ENCODE results near the gene SMTN.
A peak's percentile ranks its signal among the peaks of the same experiment; 100 is the strongest.

Gene SMTN
- long read RNA-seq, partial matches to known transcripts: 21 of 162 reads
- long read RNA-seq, other reads (novel, unspliced or antisense): 140 of 162 reads

DNA sequence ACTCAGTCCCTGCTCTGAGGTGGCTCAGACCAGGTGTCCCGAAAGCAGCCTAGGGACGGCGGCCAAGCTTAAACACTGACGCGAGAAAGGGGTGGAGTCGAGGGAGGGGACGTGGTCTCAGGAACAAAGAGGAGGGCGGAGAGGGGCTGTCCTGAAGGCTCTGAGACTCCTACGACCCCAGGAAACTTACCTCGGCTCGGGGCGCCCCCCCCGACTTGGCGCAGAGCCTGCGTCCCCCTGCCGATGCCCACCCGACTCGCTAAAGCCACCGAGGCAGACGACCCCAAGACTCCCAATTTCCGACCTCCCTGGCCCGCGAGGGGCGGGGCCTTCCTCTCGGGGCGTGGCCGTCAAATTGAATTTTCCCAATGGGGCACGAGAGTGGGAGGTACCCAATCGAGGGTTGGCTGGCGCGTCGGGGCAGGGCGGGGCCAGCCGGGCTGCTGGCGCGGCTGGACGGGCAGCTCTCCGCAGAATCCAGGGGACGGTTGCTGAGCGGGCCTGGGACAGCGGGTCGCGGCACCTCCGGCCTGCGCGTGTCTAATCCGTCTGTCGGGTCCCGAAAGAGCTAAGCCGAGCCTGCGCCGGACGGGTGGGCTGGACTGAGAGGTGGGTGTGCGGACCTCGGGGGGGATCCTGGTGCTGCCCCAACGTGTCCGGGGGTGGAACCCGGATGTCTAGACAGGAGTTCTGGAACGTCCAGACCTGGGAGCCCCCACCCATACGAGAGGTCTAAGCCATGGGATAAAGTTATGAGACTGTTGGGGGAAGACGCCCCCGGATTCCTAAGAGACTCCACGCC lies at the start of gene SMTN:
SMTN (plus strand) TSS at position 471 of the 802 bp plus-strand sequence. CDS start 1,941 bp downstream, outside the sequence.
- no peaks in the 10 kb centered on the region for H3K27me3 ChIP-seq (ENCODE audit: insufficient read depth, poor library complexity, severe bottlenecking)
- TF ChIP-seq SPI1 (IDR thresholded peaks at IDR 0.05; ENCODE audit: borderline replicate concordance, low read depth) (no peak), POLR2AphosphoS5 (IDR thresholded peaks at IDR 0.05; ENCODE audit: low read depth) (no peak), GABPA (IDR thresholded peaks at IDR 0.05; ENCODE audit: low read depth) (no peak)
- TF ChIP-seq, protein P1, sequence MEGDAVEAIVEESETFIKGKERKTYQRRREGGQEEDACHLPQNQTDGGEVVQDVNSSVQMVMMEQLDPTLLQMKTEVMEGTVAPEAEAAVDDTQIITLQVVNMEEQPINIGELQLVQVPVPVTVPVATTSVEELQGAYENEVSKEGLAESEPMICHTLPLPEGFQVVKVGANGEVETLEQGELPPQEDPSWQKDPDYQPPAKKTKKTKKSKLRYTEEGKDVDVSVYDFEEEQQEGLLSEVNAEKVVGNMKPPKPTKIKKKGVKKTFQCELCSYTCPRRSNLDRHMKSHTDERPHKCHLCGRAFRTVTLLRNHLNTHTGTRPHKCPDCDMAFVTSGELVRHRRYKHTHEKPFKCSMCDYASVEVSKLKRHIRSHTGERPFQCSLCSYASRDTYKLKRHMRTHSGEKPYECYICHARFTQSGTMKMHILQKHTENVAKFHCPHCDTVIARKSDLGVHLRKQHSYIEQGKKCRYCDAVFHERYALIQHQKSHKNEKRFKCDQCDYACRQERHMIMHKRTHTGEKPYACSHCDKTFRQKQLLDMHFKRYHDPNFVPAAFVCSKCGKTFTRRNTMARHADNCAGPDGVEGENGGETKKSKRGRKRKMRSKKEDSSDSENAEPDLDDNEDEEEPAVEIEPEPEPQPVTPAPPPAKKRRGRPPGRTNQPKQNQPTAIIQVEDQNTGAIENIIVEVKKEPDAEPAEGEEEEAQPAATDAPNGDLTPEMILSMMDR (IDR thresholded peaks at IDR 0.05; ENCODE audit: insufficient read depth, low read length): no peak
- TF ChIP-seq, protein P2, sequence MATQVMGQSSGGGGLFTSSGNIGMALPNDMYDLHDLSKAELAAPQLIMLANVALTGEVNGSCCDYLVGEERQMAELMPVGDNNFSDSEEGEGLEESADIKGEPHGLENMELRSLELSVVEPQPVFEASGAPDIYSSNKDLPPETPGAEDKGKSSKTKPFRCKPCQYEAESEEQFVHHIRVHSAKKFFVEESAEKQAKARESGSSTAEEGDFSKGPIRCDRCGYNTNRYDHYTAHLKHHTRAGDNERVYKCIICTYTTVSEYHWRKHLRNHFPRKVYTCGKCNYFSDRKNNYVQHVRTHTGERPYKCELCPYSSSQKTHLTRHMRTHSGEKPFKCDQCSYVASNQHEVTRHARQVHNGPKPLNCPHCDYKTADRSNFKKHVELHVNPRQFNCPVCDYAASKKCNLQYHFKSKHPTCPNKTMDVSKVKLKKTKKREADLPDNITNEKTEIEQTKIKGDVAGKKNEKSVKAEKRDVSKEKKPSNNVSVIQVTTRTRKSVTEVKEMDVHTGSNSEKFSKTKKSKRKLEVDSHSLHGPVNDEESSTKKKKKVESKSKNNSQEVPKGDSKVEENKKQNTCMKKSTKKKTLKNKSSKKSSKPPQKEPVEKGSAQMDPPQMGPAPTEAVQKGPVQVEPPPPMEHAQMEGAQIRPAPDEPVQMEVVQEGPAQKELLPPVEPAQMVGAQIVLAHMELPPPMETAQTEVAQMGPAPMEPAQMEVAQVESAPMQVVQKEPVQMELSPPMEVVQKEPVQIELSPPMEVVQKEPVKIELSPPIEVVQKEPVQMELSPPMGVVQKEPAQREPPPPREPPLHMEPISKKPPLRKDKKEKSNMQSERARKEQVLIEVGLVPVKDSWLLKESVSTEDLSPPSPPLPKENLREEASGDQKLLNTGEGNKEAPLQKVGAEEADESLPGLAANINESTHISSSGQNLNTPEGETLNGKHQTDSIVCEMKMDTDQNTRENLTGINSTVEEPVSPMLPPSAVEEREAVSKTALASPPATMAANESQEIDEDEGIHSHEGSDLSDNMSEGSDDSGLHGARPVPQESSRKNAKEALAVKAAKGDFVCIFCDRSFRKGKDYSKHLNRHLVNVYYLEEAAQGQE (IDR thresholded peaks at IDR 0.05; ENCODE audit: insufficient replicate concordance, low read depth): no peak
- peak within 1 kb of the TSS; percentile 53 for H3K4me3 ChIP-seq (replicated peaks; ENCODE audit: insufficient read depth, low read length)
- no peak within 1 kb of the TSS for H3K27ac ChIP-seq (replicated peaks)
- DNase-seq (ENCODE audit: low read depth in 1 of 2, low spot score in 1 of 2): peak; percentile 60 to 77

DNA sequence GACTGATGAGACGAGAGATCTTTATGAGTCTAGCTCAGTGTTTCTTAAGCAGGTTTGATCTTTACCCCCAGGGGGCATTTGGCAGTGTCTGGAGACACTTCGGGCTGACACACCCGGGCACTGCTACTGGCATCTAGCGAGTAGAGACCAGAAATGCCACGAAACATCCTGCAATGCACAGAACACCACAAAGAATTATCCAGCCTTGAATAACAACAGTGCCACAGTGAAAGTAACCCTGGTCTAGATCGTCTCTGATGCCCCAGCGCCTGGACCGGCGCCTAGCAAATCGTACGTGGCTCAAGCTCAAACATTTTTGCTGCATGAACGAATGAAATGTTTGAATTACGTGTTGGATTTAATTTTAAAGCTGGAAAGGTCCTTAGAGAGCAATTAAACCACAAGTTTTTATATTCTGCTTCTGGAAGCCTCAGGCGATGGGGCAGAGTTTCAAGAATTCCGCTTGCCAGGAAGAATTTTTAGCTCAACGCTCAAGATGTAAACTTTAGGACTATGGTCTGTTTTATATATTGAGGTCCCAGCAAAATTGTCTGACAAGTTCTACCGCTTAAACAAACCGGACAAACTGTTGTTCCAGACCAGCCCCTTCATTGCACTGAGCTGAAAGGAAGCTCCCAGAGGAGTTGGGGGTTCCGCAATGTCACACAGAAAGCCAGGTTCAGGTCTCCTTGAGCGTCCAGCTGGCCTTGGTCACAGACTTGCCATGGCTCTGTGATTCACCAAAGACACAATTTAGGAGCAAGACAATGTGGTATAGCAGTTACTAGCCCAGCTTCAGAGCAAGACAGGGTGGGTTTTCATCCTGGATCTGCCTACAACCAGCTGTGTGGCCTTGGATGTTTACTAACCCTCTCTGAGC lies 44.2 kb upstream of the SMTN start:
- DNase-seq (ENCODE audit: low read depth in 1 of 2, low spot score in 1 of 2): peak in 1 of 2 experiments; percentile 18
- Histone ChIP-seq H3K27me3 (ENCODE audit: insufficient read depth, poor library complexity, severe bottlenecking) (no peaks in the 10 kb centered on the region), H3K4me3 (replicated peaks; ENCODE audit: insufficient read depth, low read length) (no peak overlapping the region), H3K27ac (replicated peaks) (no peak overlapping the region)
- no peak for TF ChIP-seq GABPA (IDR thresholded peaks at IDR 0.05; ENCODE audit: low read depth)
- no peak for TF ChIP-seq POLR2AphosphoS5 (IDR thresholded peaks at IDR 0.05; ENCODE audit: low read depth)
- TF ChIP-seq, protein P1 (IDR thresholded peaks at IDR 0.05; ENCODE audit: insufficient read depth, low read length): no peak
- TF ChIP-seq, protein P2 (IDR thresholded peaks at IDR 0.05; ENCODE audit: insufficient replicate concordance, low read depth): no peak
- no peak for TF ChIP-seq SPI1 (IDR thresholded peaks at IDR 0.05; ENCODE audit: borderline replicate concordance, low read depth)

DNA sequence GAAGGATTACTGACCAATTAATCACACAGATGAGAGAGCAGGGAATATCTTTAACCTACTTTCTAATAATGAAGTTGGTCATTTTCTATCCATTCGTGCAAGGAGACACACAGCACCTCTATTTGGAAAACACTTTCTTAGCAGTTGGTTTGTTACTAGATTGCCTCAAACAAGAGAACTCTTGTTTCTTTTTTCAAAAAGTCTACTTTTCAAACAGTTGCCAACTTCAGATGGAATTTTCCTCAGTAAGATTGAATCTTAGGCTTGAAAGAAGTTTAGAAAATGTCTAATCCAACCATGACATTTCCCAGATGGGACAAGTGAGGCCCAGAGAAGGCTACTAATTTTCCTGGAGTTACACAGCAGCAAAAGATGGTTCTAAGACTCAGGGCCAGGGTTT lies 42.4 kb upstream of the SMTN start:
- Histone ChIP-seq H3K27me3 (ENCODE audit: insufficient read depth, poor library complexity, severe bottlenecking) (no peaks in the 10 kb centered on the region), H3K4me3 (replicated peaks; ENCODE audit: insufficient read depth, low read length) (no peak overlapping the region), H3K27ac (replicated peaks) (no peak overlapping the region)
- TF ChIP-seq, protein P2 (IDR thresholded peaks at IDR 0.05; ENCODE audit: insufficient replicate concordance, low read depth): no peak
- TF ChIP-seq, protein P1 (IDR thresholded peaks at IDR 0.05; ENCODE audit: insufficient read depth, low read length): no peak
- no peak for TF ChIP-seq GABPA (IDR thresholded peaks at IDR 0.05; ENCODE audit: low read depth)
- TF ChIP-seq SPI1 (IDR thresholded peaks at IDR 0.05; ENCODE audit: borderline replicate concordance, low read depth): no peak
- TF ChIP-seq POLR2AphosphoS5 (IDR thresholded peaks at IDR 0.05; ENCODE audit: low read depth): no peak
- no peak for DNase-seq (ENCODE audit: low read depth in 1 of 2, low spot score in 1 of 2)

All from HL-60 (cell line).